ENCODE measurements around the gene SYPL2. TPM values are rescaled to one million over a fixed set of nuclear protein-coding genes. Genes with fewer than 3 reads are reported as not detected.

Gene SYPL2
- total RNA-seq, 2 experiments from 2014 or later = not detected

DNA sequence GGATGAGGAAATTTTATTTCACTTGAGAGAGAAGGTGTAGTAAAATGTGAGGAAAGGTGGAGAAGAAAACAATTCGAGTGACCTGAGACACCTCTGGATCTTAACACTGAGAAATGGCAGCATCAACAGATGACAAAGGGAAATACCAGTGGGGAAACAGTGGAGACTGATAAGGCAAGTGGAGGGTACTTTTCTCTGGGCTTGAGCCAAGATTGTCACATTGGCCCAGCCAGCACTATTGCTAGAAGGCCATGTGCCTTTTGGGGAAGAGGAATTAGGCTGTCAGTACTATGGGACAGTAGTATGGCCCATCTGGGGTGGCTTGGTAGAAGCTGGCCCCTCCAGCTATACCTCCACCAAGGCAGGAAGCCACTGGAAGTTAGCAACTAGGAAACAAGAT lies 8.4 kb downstream of the SYPL2 start:
- ChIA-PET CTCF (ENCODE audit: unreplicated experiment) (no interaction called here), POLR2A (no interaction called here)
- Histone ChIP-seq H3K9me2 (ENCODE audit: insufficient read depth, low read length) (no peaks in the 10 kb centered on the region), H3K27ac (ENCODE audit: low read depth, low read length, poor library complexity, severe bottlenecking) (no peak overlapping the region), H3K4me2 (ENCODE audit: low read length) (no peak overlapping the region), H4K20me1 (ENCODE audit: insufficient read depth, low read length) (no peaks in the 10 kb centered on the region), H3K36me3 (ENCODE audit: insufficient read depth, low read length) (no peaks in the 10 kb centered on the region), H3K4me3 (ENCODE audit: low read depth, low read length, poor library complexity, severe bottlenecking) (no peak overlapping the region), H3K9me3 (ENCODE audit: low read length) (no peaks in the 10 kb centered on the region), H3K4me1 (ENCODE audit: insufficient read depth, low read length, poor library complexity, severe bottlenecking) (no peaks in the 10 kb centered on the region), H2AFZ (ENCODE audit: low read length) (no peak overlapping the region), H3K79me2 (ENCODE audit: insufficient read depth, low read depth, low read length) (no peaks in the 10 kb centered on the region)
- BruUV-seq (replicated peaks) = no TSS peak
- intact Hi-C loops (cut with micrococcal nuclease; ENCODE audit: unreplicated experiment) = no loop called here
- DNase-seq (ENCODE audit: low spot score) = no peak
- TF ChIP-seq EZH2phosphoT487 (IDR thresholded peaks at IDR 0.05; ENCODE audit: borderline replicate concordance, low read depth, low read length) (no peak), CTCF (conservative IDR thresholded peaks at IDR 0.05; ENCODE audit: low read length) (no peak)

DNA sequence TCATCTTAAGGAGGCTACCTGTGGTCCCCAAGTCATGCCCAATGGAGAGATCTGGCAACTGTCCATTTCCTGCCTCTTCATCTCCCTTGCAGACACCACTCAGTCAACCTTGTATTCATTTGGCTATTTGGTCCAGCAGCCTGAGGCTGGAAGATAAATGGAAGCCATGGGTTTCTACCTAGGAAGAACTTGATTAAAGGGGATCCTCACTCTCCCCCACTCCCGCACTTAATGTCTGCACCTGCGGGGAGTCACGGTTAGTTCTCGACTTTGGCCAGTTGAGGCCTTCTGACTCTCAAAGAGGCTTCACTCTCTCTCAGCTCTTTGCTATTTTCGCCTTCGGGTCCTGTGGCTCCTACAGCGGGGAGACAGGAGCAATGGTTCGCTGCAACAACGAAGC lies 8.9 kb downstream of the SYPL2 start:
- BruUV-seq (replicated peaks) = no TSS peak
- intact Hi-C loops (cut with micrococcal nuclease; ENCODE audit: unreplicated experiment) = no loop called here
- POLR2A ChIA-PET = no interaction called here
- H3K9me2 ChIP-seq (ENCODE audit: insufficient read depth, low read length) = no peaks in the 10 kb centered on the region
- H3K4me2 ChIP-seq (ENCODE audit: low read length) = no peak overlapping the region
- H3K27ac ChIP-seq (ENCODE audit: low read depth, low read length, poor library complexity, severe bottlenecking) = no peak overlapping the region
- no peaks in the 10 kb centered on the region for H4K20me1 ChIP-seq (ENCODE audit: insufficient read depth, low read length)
- H3K4me3 ChIP-seq (ENCODE audit: low read depth, low read length, poor library complexity, severe bottlenecking) = no peak overlapping the region
- H3K36me3 ChIP-seq (ENCODE audit: insufficient read depth, low read length) = no peaks in the 10 kb centered on the region
- CTCF ChIA-PET (ENCODE audit: unreplicated experiment) = no interaction called here
- H3K79me2 ChIP-seq (ENCODE audit: insufficient read depth, low read depth, low read length) = no peaks in the 10 kb centered on the region
- no peaks in the 10 kb centered on the region for H3K9me3 ChIP-seq (ENCODE audit: low read length)
- TF ChIP-seq EZH2phosphoT487 (IDR thresholded peaks at IDR 0.05; ENCODE audit: borderline replicate concordance, low read depth, low read length) = no peak
- TF ChIP-seq CTCF (conservative IDR thresholded peaks at IDR 0.05; ENCODE audit: low read length) = no peak
- no peak for DNase-seq (ENCODE audit: low spot score)
- no peaks in the 10 kb centered on the region for H3K4me1 ChIP-seq (ENCODE audit: insufficient read depth, low read length, poor library complexity, severe bottlenecking)
- no peak overlapping the region for H2AFZ ChIP-seq (ENCODE audit: low read length)

DNA sequence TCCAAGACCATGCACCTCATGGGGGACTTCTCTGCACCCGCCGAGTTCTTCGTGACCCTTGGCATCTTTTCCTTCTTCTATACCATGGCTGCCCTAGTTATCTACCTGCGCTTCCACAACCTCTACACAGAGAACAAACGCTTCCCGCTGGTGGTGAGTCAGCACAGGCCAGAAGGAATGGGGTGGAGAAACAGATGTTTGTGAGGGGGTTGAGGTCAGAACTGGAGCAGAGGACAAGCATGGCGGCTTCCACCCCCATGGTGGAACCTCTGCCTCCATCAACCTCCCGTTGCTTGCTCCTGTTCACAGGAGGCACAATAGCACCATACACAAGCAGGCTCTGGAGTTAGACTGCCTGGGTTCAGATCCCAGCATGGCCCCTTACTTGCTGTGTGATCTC lies 10.5 kb downstream of the SYPL2 start:
- no TSS peak for BruUV-seq (replicated peaks)
- H3K79me2 ChIP-seq (ENCODE audit: insufficient read depth, low read depth, low read length) = no peaks in the 10 kb centered on the region
- CTCF ChIA-PET (ENCODE audit: unreplicated experiment) = no interaction called here
- H4K20me1 ChIP-seq (ENCODE audit: insufficient read depth, low read length) = no peaks in the 10 kb centered on the region
- H3K9me2 ChIP-seq (ENCODE audit: insufficient read depth, low read length) = no peaks in the 10 kb centered on the region
- POLR2A ChIA-PET = no interaction called here
- intact Hi-C loops (cut with micrococcal nuclease; ENCODE audit: unreplicated experiment) = no loop called here
- H3K9me3 ChIP-seq (ENCODE audit: low read length) = no peaks in the 10 kb centered on the region
- no peaks in the 10 kb centered on the region for H3K4me1 ChIP-seq (ENCODE audit: insufficient read depth, low read length, poor library complexity, severe bottlenecking)
- H3K27ac ChIP-seq (ENCODE audit: low read depth, low read length, poor library complexity, severe bottlenecking) = no peak overlapping the region
- TF ChIP-seq EZH2phosphoT487 (IDR thresholded peaks at IDR 0.05; ENCODE audit: borderline replicate concordance, low read depth, low read length) (no peak), CTCF (conservative IDR thresholded peaks at IDR 0.05; ENCODE audit: low read length) (no peak)
- no peak overlapping the region for H3K4me2 ChIP-seq (ENCODE audit: low read length)
- H3K36me3 ChIP-seq (ENCODE audit: insufficient read depth, low read length) = no peaks in the 10 kb centered on the region
- DNase-seq (ENCODE audit: low spot score) = no peak
- H3K4me3 ChIP-seq (ENCODE audit: low read depth, low read length, poor library complexity, severe bottlenecking) = no peak overlapping the region
- no peak overlapping the region for H2AFZ ChIP-seq (ENCODE audit: low read length)
